ENCODE measurements around the gene MEOX1.

DNA sequence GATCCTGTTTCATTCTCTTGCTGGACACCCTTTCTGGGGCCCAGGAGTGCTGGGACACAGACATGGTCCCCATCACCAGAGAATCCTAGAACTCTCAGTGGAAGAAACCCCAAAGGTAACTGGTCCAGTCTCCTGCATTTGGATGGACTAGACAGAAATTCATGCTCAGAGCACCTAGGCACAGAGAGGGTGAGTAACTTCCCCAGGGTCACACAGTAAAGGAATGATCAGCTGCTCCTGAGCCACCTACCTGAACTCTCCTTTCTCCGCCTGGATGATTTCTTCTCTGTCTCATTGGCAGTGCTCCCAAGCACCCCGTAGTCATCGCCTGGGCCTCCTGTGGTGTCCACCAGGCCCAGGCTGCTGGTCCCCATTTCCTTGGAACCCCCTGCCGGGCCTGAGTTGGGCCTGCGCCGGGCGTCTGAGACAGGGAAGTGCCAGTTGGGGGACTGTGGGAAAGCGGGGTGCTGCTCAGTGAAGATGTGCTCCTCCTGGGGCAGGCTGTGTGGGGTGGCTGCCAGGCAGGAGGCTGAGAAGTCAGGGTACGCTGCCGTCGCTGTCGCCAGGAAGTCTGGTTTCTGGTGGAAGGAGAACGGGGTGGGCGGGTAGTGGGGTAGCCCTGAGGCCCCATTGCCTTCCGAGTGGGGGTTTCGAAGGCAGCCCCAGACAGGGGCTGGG lies 767 bp downstream of the MEOX1 start:
- no peak for TF ChIP-seq CTCF (IDR thresholded peaks at IDR 0.05; ENCODE audit: low read depth, low read length)
- no peak for TF ChIP-seq MYC (IDR thresholded peaks at IDR 0.05; ENCODE audit: low read depth, low read length)

Data from NB4 (cell line).